Prostate gland (tissue), 2 donors: ENCODE measurements around the gene TESMIN.

Experiments
- CTCF ChIP-seq, 4 experiments: fragments of 200-600 bp in 2 of 4; fragments of 450-650 bp in 2 of 4; sonication (generic) in 2 of 4; IDR thresholded peaks; 1 replicate in 3 of 4; 2 replicates in 1 of 4; pipeline ENCODE4 v1.5.1; 2016 to 2019; ENCODE audit warnings: antibody characterized with exemption in 4 of 4, mild to moderate bottlenecking in 2 of 4, moderate library complexity in 2 of 4
- POLR2A ChIP-seq: fragments of 450-650 bp; IDR thresholded peaks from one replicate; pipeline ENCODE4 v1.6.1; 2016; ENCODE audit warnings: antibody characterized with exemption, mild to moderate bottlenecking
- POLR2AphosphoS5 ChIP-seq: sonication (generic); formaldehyde crosslinking; IDR thresholded peaks from one replicate; pipeline ENCODE4 v1.6.1; 2017; ENCODE audit warnings: antibody characterized with exemption

GRCh38 chr11:68687311-68687710, 64.0 kb downstream of the TESMIN start:
- TF ChIP-seq CTCF (IDR thresholded peaks at IDR 0.05) (no peak), POLR2A (no peak), POLR2AphosphoS5 (no peak)
